HCT116 (cell line): ENCODE data around the gene NFX1.
"Not testable (repeated sequence)": the region's sequence is repeated elsewhere in the genome, so short reads cannot be mapped to it uniquely, and the experiment has no call there.

Source experiments
- EZH2 ChIP-seq: fragments of 200-600 bp; sonication (generic); IDR thresholded peaks from 2 replicates; pipeline ENCODE4 v1.6.1; 2017; ENCODE audit warnings: antibody characterized with exemption, mixed run types
- EZH2phosphoT487 ChIP-seq: fragments of 200-600 bp; IDR thresholded peaks from 2 replicates; pipeline ENCODE4 v1.6.1; 2018; ENCODE audit warnings: antibody characterized with exemption, borderline replicate concordance
- JUND ChIP-seq: IDR thresholded peaks from 2 replicates; pipeline ENCODE4 v1.6.1; 2012
- POLR2A ChIP-seq: IDR thresholded peaks from 2 replicates; pipeline ENCODE4 v1.7.0; 2011; ENCODE audit warnings: borderline replicate concordance; ENCODE audit not compliant: insufficient read depth, insufficient read length; ENCODE audit errors: extremely low read depth
- POLR2AphosphoS5 ChIP-seq: IDR thresholded peaks from 2 replicates; pipeline ENCODE4 v1.6.1; 2011; ENCODE audit warnings: mild to moderate bottlenecking, low read depth, low read length, moderate library complexity
- RAD21 ChIP-seq: IDR thresholded peaks from 2 replicates; pipeline ENCODE4 v1.6.1; 2012; ENCODE audit warnings: low read depth, mild to moderate bottlenecking
- SIN3A ChIP-seq: IDR thresholded peaks from 2 replicates; pipeline ENCODE4 v1.6.1; 2012; ENCODE audit warnings: low read depth
- ZNF274 ChIP-seq: fragments of 200-500 bp; sonication (Bioruptor generic); IDR thresholded peaks from 2 replicates; pipeline ENCODE4 v1.6.1; 2014; ENCODE audit warnings: mild to moderate bottlenecking, low read depth, low read length, inconsistent platforms
- TF ChIP-seq, protein P1 (sequence below), 3 experiments: fragments of 200-600 bp in 1 of 3; sonication (generic) in 1 of 3; IDR thresholded peaks in 2 of 3; conservative IDR thresholded peaks in 1 of 3; 2 replicates each; pipeline ENCODE4 v1.5.1; 2012 to 2017; ENCODE audit warnings: low read depth in 2 of 3, low read length in 2 of 3, antibody characterized with exemption in 1 of 3, borderline replicate concordance in 1 of 3, control low read depth in 1 of 3, mild to moderate bottlenecking in 1 of 3, mixed read lengths in 1 of 3, mixed run types in 1 of 3, moderate library complexity in 1 of 3; ENCODE audit not compliant: insufficient read depth in 1 of 3
- TF ChIP-seq, protein P2 (sequence below): IDR thresholded peaks from 2 replicates; pipeline ENCODE4 v1.6.1; 2011; ENCODE audit warnings: mild to moderate bottlenecking, low read length, moderate library complexity; ENCODE audit not compliant: insufficient replicate concordance; ENCODE audit errors: extremely low read depth

DNA sequence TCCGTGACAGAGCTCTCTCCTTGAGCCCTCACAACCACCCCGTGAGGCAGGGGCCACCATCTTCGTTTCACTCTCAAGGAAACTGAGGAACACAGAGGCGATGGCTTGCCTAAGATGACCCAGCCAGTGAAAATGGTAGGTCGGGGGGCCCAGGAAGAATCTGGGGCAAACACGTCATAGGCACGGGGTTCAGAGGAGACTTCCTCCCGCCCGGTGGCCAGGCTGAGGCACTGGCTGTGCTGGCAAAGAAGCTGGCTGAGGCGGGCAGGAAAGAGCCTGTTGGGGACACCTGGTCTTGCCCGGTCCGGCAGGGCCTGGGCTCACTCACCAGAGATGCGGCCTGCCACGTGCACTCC lies 96.3 kb downstream of the NFX1 start:
- not testable (repeated sequence) for TF ChIP-seq POLR2AphosphoS5, JUND, POLR2A, SIN3A, ZNF274, EZH2, EZH2phosphoT487, RAD21
- TF ChIP-seq, protein P1, sequence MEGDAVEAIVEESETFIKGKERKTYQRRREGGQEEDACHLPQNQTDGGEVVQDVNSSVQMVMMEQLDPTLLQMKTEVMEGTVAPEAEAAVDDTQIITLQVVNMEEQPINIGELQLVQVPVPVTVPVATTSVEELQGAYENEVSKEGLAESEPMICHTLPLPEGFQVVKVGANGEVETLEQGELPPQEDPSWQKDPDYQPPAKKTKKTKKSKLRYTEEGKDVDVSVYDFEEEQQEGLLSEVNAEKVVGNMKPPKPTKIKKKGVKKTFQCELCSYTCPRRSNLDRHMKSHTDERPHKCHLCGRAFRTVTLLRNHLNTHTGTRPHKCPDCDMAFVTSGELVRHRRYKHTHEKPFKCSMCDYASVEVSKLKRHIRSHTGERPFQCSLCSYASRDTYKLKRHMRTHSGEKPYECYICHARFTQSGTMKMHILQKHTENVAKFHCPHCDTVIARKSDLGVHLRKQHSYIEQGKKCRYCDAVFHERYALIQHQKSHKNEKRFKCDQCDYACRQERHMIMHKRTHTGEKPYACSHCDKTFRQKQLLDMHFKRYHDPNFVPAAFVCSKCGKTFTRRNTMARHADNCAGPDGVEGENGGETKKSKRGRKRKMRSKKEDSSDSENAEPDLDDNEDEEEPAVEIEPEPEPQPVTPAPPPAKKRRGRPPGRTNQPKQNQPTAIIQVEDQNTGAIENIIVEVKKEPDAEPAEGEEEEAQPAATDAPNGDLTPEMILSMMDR (IDR thresholded peaks at IDR 0.05 in 2 of 3, conservative IDR thresholded peaks at IDR 0.05 in 1 of 3; ENCODE audit: borderline replicate concordance in 1 of 3, insufficient read depth in 1 of 3, low read depth in 2 of 3, low read length in 2 of 3), result not testable (repeated sequence)
- TF ChIP-seq, protein P2, sequence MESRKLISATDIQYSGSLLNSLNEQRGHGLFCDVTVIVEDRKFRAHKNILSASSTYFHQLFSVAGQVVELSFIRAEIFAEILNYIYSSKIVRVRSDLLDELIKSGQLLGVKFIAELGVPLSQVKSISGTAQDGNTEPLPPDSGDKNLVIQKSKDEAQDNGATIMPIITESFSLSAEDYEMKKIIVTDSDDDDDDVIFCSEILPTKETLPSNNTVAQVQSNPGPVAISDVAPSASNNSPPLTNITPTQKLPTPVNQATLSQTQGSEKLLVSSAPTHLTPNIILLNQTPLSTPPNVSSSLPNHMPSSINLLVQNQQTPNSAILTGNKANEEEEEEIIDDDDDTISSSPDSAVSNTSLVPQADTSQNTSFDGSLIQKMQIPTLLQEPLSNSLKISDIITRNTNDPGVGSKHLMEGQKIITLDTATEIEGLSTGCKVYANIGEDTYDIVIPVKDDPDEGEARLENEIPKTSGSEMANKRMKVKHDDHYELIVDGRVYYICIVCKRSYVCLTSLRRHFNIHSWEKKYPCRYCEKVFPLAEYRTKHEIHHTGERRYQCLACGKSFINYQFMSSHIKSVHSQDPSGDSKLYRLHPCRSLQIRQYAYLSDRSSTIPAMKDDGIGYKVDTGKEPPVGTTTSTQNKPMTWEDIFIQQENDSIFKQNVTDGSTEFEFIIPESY, result not testable (repeated sequence)
